C4-2B (cell line): Measurements from ENCODE around the gene KDSR.
"Not testable (repeated sequence)": the region's sequence is repeated elsewhere in the genome, so short reads cannot be mapped to it uniquely, and the experiment has no call there.

Experiments used
- H3K27ac ChIP-seq: fragments of 450-650 bp; 2 replicates; pipeline ENCODE4 v1.5.1; 2017
- ZFX ChIP-seq: fragments of 450-650 bp; IDR thresholded peaks from 2 replicates; pipeline ENCODE4 v1.6.1; 2017
- TF ChIP-seq, protein P1 (sequence below): fragments of 450-650 bp; conservative IDR thresholded peaks from 2 replicates; pipeline ENCODE4 v1.5.1; 2017; ENCODE audit warnings: mild to moderate bottlenecking

The KDSR gene

GRCh38 chr18:63366213-63367052, 573 bp downstream of the KDSR start:
- TF ChIP-seq ZFX, result no peak
- TF ChIP-seq, protein P1, sequence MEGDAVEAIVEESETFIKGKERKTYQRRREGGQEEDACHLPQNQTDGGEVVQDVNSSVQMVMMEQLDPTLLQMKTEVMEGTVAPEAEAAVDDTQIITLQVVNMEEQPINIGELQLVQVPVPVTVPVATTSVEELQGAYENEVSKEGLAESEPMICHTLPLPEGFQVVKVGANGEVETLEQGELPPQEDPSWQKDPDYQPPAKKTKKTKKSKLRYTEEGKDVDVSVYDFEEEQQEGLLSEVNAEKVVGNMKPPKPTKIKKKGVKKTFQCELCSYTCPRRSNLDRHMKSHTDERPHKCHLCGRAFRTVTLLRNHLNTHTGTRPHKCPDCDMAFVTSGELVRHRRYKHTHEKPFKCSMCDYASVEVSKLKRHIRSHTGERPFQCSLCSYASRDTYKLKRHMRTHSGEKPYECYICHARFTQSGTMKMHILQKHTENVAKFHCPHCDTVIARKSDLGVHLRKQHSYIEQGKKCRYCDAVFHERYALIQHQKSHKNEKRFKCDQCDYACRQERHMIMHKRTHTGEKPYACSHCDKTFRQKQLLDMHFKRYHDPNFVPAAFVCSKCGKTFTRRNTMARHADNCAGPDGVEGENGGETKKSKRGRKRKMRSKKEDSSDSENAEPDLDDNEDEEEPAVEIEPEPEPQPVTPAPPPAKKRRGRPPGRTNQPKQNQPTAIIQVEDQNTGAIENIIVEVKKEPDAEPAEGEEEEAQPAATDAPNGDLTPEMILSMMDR, result no peak
- H3K27ac ChIP-seq, result peak overlapping the region; percentile 78

GRCh38 chr18:63365876-63366212, 1.2 kb downstream of the KDSR start:
- peak overlapping the region; percentile 78 for H3K27ac ChIP-seq
- no peak for TF ChIP-seq ZFX
- TF ChIP-seq, protein P1, result no peak

DNA sequence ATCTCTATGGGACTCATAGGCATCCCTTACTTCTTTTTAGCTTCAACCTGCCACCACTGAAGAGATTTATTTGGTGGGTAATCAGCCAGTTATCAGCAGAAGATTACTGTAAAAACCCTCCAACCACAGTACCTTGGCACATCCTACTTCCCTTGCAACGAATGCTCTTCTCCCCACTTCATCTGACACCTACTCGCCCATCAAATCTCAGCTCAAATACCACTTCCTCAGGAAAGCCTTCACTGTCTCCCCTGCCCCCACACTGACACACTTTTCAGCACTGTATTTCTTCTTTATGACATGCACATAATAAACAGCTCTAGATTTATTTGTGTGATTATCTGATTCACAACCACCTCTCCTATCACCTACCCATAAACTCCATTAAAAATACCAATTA, 3.1 kb downstream of the KDSR start:
- TF ChIP-seq, protein P1, result no peak
- no peak for TF ChIP-seq ZFX
- no peak overlapping the region for H3K27ac ChIP-seq

DNA sequence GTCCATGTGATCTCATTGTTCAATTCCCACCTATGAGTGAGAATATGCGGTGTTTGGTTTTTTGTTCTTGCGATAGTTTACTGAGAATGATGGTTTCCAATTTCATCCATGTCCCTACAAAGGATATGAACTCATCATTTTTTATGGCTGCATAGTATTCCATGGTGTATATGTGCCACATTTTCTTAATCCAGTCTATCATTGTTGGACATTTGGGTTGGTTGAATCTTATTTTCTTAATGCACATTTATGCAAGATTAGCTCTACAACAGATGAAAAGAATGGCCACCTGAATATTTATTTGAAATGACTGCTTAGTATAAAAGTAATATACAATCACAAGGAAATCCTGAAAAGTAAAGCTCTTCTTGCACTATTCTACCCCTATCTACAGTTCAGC, 3.6 kb downstream of the KDSR start:
- H3K27ac ChIP-seq, result not testable (repeated sequence)

DNA sequence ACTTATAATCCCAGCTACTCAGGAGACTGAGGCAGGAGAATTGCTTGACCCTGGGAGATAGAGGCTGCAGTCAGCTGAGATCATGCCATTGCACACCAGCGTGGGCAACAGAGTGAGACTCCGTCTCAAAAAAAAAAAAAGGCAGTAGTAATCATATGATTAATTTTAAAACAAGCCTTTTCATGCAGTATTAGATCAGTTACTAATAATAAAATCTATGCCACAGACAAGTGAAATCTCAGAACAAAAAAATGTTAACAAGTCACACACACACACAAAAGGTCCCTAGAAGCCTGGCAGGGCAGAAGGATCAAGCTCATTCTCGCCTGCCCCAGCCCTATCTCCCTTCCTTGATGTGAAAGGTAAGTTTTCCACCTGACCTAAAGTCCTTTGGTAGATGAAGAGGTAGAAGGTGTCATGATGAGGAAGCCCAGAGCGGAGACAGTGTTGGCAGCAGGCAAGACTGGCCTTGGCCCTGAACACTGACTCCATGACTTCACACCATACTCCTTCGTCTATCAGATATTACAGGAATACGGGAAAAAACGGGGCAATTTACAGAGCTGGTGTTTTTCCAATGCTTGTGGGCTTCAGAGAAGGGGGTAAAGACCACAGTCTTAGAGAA, 10.6 kb downstream of the KDSR start:
- no peak for TF ChIP-seq ZFX
- TF ChIP-seq, protein P1, result no peak
- no peak overlapping the region for H3K27ac ChIP-seq

DNA sequence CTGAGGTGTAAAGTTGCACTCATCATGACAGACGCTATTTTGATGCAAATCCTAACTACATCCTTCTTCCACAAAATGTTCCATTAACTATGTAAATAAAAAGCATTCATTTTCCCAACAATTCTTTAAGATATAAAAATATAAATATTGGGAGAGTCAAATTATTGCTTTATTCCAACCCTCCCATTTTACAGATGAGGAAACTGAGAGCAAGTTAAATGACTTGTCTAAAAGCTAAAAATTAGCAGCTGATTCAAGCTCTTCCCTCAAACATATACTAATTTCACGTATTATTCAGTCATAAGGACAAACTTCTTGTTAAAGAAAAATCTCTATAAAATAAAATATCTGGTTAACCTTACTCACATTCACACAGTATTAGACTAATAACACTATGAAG, 16.8 kb downstream of the KDSR start:
- TF ChIP-seq, protein P1, result no peak
- no peak for TF ChIP-seq ZFX
- no peak overlapping the region for H3K27ac ChIP-seq

DNA sequence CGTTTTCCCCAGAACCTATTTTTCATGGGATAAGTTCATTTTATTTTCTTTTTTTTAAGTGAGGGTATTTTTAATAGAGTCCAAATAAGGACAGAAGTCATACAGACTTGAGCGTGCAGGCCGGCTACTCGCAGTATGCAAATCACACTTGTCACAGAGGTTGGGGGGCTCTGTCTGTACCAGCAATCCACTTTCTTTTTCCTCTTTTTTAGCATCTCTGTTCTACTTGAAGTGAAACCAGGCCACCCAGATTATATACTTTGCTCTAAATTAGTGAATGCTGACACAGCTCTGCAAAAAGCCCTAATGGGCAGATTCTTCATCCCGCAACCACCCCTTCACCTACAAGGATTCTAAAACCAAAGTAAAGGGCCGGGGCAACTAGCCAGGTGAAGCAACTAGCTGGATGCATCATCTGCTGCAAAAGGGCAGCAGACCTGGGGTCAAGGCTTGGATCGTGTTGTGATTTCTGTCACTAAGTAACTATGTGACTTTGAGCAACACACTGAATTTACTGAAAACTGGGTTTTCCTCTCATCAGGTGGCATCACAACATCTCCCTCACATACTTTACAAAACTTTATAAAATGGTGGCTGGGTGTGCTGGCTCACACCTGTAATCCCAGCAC, 18.4 kb downstream of the KDSR start:
- TF ChIP-seq, protein P1, result no peak
- TF ChIP-seq ZFX, result no peak
- H3K27ac ChIP-seq, result no peak overlapping the region
